ENCODE measurements around the gene MRPL37. TPM values are rescaled to one million over a fixed set of nuclear protein-coding genes. Genes with fewer than 3 reads are reported as not detected.

The MRPL37 gene
- total and polyA plus RNA-seq, 2 of the 4 experiments (the other 2 are of a cell fraction), result 42.8 to 132 TPM

- peaks cover 4 to 10% of the 10 kb centered on the region in 2 experiments; a peak in 3 of 4 replicates for H3K79me1 ChIP-seq (ENCODE audit: low read depth in 1 of 2, low read length in 2 of 2)
- CTCF ChIA-PET, result no interaction called here
- peaks cover 74% of the 10 kb centered on the region for H3K36me3 ChIP-seq (ENCODE audit: control insufficient read depth, insufficient read depth, low read length)
- no peak overlapping the region for H2AK9ac ChIP-seq (replicated peaks; ENCODE audit: low read depth, low read length, poor library complexity)
- no peaks in the 10 kb centered on the region for H3K9me3 ChIP-seq (ENCODE audit: control insufficient read depth, insufficient read depth, low read length)
- no peak overlapping the region for H3K4me3 ChIP-seq (ENCODE audit: insufficient read depth, low read depth, low read length)
- no peak overlapping the region for H2AFZ ChIP-seq (replicated peaks; ENCODE audit: low read length, poor library complexity)
- TF ChIP-seq POLR2A (IDR thresholded peaks at IDR 0.05; ENCODE audit: low read depth, low read length) (no peak), FOS (IDR thresholded peaks at IDR 0.05; ENCODE audit: low read depth, low read length) (no peak), BHLHE40 (IDR thresholded peaks at IDR 0.05; ENCODE audit: low read depth, low read length) (no peak), CTCF (conservative IDR thresholded peaks at IDR 0.05; ENCODE audit: low read depth, low read length) (no peak), MXI1 (IDR thresholded peaks at IDR 0.05; ENCODE audit: borderline replicate concordance, low read depth, low read length) (no peak), RCOR1 (IDR thresholded peaks at IDR 0.05; ENCODE audit: insufficient replicate concordance, low read length) (no peak), ELK1 (IDR thresholded peaks at IDR 0.05; ENCODE audit: borderline replicate concordance, low read depth, low read length) (no peak), USF2 (IDR thresholded peaks at IDR 0.05; ENCODE audit: low read depth, low read length) (no peak), CHD1 (IDR thresholded peaks at IDR 0.05; ENCODE audit: low read depth, low read length) (no peak), NFE2L2 (IDR thresholded peaks at IDR 0.05; ENCODE audit: low read depth, low read length) (no peak), CEBPB (IDR thresholded peaks at IDR 0.05; ENCODE audit: low read depth, low read length) (no peak), MAFK (IDR thresholded peaks at IDR 0.05; ENCODE audit: low read depth, low read length) (no peak), RAD21 (IDR thresholded peaks at IDR 0.05; ENCODE audit: low read length) (no peak)
- no peaks in the 10 kb centered on the region for H4K20me1 ChIP-seq (ENCODE audit: insufficient read depth, low read length)
- no peak overlapping the region for H3K14ac ChIP-seq (replicated peaks; ENCODE audit: low read depth, low read length)
- intact Hi-C loops (cut with micrococcal nuclease), result no loop called here
- H4K5ac ChIP-seq (ENCODE audit: low read depth, low read length), result no peak overlapping the region
- H2BK15ac ChIP-seq (ENCODE audit: low read depth, low read length), result no peak overlapping the region
- no peak overlapping the region for H3K56ac ChIP-seq (ENCODE audit: extremely low read depth, insufficient read depth, low read length)
- H2BK20ac ChIP-seq (ENCODE audit: low read depth, low read length), result no peak overlapping the region
- dilution Hi-C loops (cut with HindIII; ENCODE audit: low sequenced_read_pairs, unreplicated experiment), result no loop called here
- H3K23ac ChIP-seq (ENCODE audit: low read depth, low read length), result no peak overlapping the region
- no peak overlapping the region for H3K4ac ChIP-seq (ENCODE audit: low read depth, low read length)
- no peaks in the 10 kb centered on the region for H3K27me3 ChIP-seq (ENCODE audit: control insufficient read depth, insufficient read depth, low read length)
- no TSS peak for BruUV-seq (replicated peaks)
- DNase-seq (no peak), ATAC-seq (ENCODE audit: low read depth) (no peak; the same call in 1 of the 2 replicates)
- WGBS, 2 experiments (ENCODE audit: extremely low coverage in 2 of 2, insufficient read length in 1 of 2), result 78% methylated on average over 2 of the region's 4 CpGs; no CpG with 5 or more reads in 1 of the 2 experiments
- in situ Hi-C loops (cut with MboI; ENCODE audit: low sequenced_read_pairs), result no loop called here
- H3K9ac ChIP-seq (ENCODE audit: low read depth, low read length), result no peak overlapping the region
- H4K8ac ChIP-seq (ENCODE audit: low read depth in 2 of 2, low read length in 2 of 2), result no peak overlapping the region
- POLR2A ChIA-PET (ENCODE audit: unreplicated experiment), result no interaction called here
- no peak overlapping the region for H3K18ac ChIP-seq (ENCODE audit: low read depth, low read length)
- no peak overlapping the region for H2AK5ac ChIP-seq (ENCODE audit: low read depth, low read length)
- no peak overlapping the region for H2BK5ac ChIP-seq (ENCODE audit: low read depth, low read length, poor library complexity, severe bottlenecking)
- peaks cover 8% of the 10 kb centered on the region; the same call in 1 of the 2 replicates for H3K9me1 ChIP-seq (ENCODE audit: insufficient read depth, low read length)
- no peak overlapping the region for H3K4me2 ChIP-seq (ENCODE audit: low read depth, low read length)
- H4K91ac ChIP-seq (ENCODE audit: insufficient read depth, low read depth, low read length), result no peak overlapping the region
- H3K4me1 ChIP-seq (ENCODE audit: control insufficient read depth, insufficient read depth, low read length), result peaks cover 3% of the 10 kb centered on the region
- no peak overlapping the region for H2BK120ac ChIP-seq (ENCODE audit: low read depth, low read length)
- H3K27ac ChIP-seq (ENCODE audit: insufficient read depth, low read length), result no peak overlapping the region
These were observed 45.5 kb downstream of the MRPL37 start for GRCh38 chr1:54245501-54245900.

Data from IMR-90 (cell line).